Heart right ventricle (tissue), 16 donors: ENCODE measurements around the gene ZSCAN22. TPM values are rescaled to one million over a fixed set of nuclear protein-coding genes. Genes with fewer than 3 reads are reported as not detected.

Experiments used
- ATAC-seq, 8 donors: fragments of 200-7000 bp; cut with Tn5 transposase; one replicate each; pipeline ENCODE4 v1.9.1; 2020; ENCODE audit warnings: mild to moderate bottlenecking in 8 of 8, moderate library complexity in 8 of 8, moderate number of reproducible peaks in 1 of 8
- DNase-seq, 2 donors: peaks; one replicate each; pipeline ENCODE4 v3.0.0-alpha.2; 2020
- H3K27ac ChIP-seq, 10 donors: fragments of 200-600 bp; sonication (generic) in 2 of 10; one replicate each; pipeline versions ENCODE4 v1.5.0 to v1.8.0; 2020 to 2022; ENCODE audit warnings: mild to moderate bottlenecking in 3 of 10
- H3K27me3 ChIP-seq, 7 donors: fragments of 200-600 bp; one replicate each; pipeline ENCODE4 v1.8.0; 2021 to 2022; ENCODE audit warnings: mild to moderate bottlenecking in 2 of 7
- H3K36me3 ChIP-seq, 9 donors: fragments of 200-600 bp; sonication (generic) in 1 of 9; one replicate each; pipeline versions ENCODE4 v1.5.0 to v1.8.0; 2020 to 2022; ENCODE audit warnings: mild to moderate bottlenecking in 2 of 9
- H3K4me1 ChIP-seq, 9 donors: fragments of 200-600 bp; sonication (generic) in 1 of 9; one replicate each; pipeline versions ENCODE4 v1.5.0 to v1.8.0; 2020 to 2022; ENCODE audit warnings: mild to moderate bottlenecking in 4 of 9
- H3K4me3 ChIP-seq, 10 donors: fragments of 200-600 bp; sonication (generic) in 2 of 10; one replicate each; pipeline versions ENCODE4 v1.5.0 to v1.8.0; 2020 to 2022; ENCODE audit warnings: mild to moderate bottlenecking in 7 of 10, moderate library complexity in 2 of 10
- H3K9me3 ChIP-seq, 11 donors: fragments of 200-600 bp in 10 of 11; sonication (generic) in 2 of 11; one replicate each; pipeline versions ENCODE4 v1.5.0 to v1.8.0; 2013 to 2022; ENCODE audit warnings: mild to moderate bottlenecking in 2 of 11, control low read depth in 1 of 11, moderate library complexity in 1 of 11
- WGBS, 2 donors: extraction: QIAGEN DNeasy Blood & Tissue Kit; methylation state at CpG; one replicate each; pipeline ENCODE4 v1.1.7; 2013; ENCODE audit warnings: inconsistent platforms in 1 of 2; 5-methylcytosine and 5-hydroxymethylcytosine counted together
- intact Hi-C, 10 donors: fragments of 100-400 bp; cut with DNase I; formaldehyde crosslinking; loops; one replicate each; pipeline versions ENCODE4 v1.11.1 to v1.14.2; 2022
- polyA plus RNA-seq, 2 donors: library from polyadenylated mRNA; stranded (reverse); fragments of 200-250 nt; gene quantifications; one replicate each; pipeline ENCODE4 v1.2.3, GENCODE V29; 2013
- total RNA-seq, 10 donors: library from RNA; stranded (reverse); fragmentation: NEBNext Ultra II Directional in 3 of 10; extraction: Animal tissue kit (Norgen Biotek cat#: 25700) in 3 of 10; gene quantifications; one replicate each; pipeline versions ENCODE4 v1.2.1 to v1.2.4, GENCODE V29; 2021 to 2023
- TF ChIP-seq, protein P1 (sequence below), 9 donors: fragments of 200-600 bp; sonication (generic) in 2 of 9; IDR thresholded peaks; one replicate each; pipeline versions ENCODE4 v1.5.0 to v1.8.0; 2021 to 2022; ENCODE audit warnings: antibody characterized with exemption in 9 of 9, mild to moderate bottlenecking in 5 of 9, moderate library complexity in 1 of 9
- donor health status: Arrhythmogenic right ventricular cardiomyopathy.
- donor health status: ischemic (EF 13 %, LVEDD 7.1; RV severe dilation, severe dysfunction).
- donor health status: healthy with polysubstance abuse.
- donor health status: DM: no; HTN: yes; CAD: no.
- donor health status: DM: no; HTN: no; CAD: no.
- donor health status: ischemic (EF 25% LVEDD 6.9; RV normal size, moderate dysfunction).
- donor health status: ischemic (EF 25% LVEDD 5.7; RV mildly dilated, moderate dysfunction).
- donor health status: healthy.
- donor health status: DM: yes; HTN: yes; CAD: no.
- donor health status: Ischemic cardiomyopathy.
- donor health status: ischemic (EF 35%, LVEDD 5.7; RV mildly dilated, moderate dysfunction).
- donor health status: nonischemic (EF 11% LVEDD 7.7; RV severe dilation, severe dysfunction).
- donor health status: DM: yes; HTN: yes; CAD: no.
- donor health status: PGD.
- donor health status: ischemic (EF 29% LVEDD 5.4; RV normal size, mild dysfunction).
- donor health status: nonischemic (EF 23%, LVEDD 6.1; RV moderate dilation, normal function).

Gene ZSCAN22
- total and polyA plus RNA-seq, 12 donors, result 0.80 to 2.1 (median 1.4) TPM

DNA sequence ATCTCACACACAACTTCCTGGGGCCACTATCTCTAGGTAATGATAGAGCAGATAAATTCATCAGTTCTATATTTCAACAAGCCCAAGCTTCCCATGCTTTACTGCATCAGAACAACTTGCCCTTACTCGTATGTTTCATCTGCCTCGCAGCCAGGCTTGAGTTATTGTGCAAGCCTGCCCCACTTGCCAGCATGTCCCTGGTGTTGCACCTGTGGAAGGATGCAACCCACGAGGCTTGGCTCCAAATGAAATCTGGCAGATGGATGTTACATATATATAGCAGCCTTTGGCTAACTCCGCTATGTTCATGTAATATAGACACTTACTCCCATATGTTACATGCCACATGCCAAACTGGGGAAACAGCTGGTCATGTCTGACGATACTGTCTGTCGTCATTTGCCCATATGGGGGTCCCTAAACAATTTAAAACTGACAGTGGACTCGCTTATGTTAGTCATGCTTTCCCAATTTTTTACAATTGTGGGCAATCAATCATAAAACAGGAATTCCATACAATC lies 15.4 kb upstream of the ZSCAN22 start:
- ATAC-seq, result no peak
- intact Hi-C loops, result loop anchor here in 1 of 10 donors (10.0 kb wide), 1 partner anchor 127 kb away; the partner anchor contains the start of gene ZNF274
- Histone ChIP-seq H3K36me3 (peaks cover 0 to 92% (median 53%) of the 10 kb centered on the region in 9 donors), H3K4me3 (no peak overlapping the region), H3K27me3 (no peaks in the 10 kb centered on the region), H3K4me1 (peaks cover 0 to 20% (median 7%) of the 10 kb centered on the region in 9 donors), H3K9me3 (peaks cover 0 to 7% (median 0%) of the 10 kb centered on the region in 11 donors), H3K27ac (no peak overlapping the region)
- TF ChIP-seq, protein P1, sequence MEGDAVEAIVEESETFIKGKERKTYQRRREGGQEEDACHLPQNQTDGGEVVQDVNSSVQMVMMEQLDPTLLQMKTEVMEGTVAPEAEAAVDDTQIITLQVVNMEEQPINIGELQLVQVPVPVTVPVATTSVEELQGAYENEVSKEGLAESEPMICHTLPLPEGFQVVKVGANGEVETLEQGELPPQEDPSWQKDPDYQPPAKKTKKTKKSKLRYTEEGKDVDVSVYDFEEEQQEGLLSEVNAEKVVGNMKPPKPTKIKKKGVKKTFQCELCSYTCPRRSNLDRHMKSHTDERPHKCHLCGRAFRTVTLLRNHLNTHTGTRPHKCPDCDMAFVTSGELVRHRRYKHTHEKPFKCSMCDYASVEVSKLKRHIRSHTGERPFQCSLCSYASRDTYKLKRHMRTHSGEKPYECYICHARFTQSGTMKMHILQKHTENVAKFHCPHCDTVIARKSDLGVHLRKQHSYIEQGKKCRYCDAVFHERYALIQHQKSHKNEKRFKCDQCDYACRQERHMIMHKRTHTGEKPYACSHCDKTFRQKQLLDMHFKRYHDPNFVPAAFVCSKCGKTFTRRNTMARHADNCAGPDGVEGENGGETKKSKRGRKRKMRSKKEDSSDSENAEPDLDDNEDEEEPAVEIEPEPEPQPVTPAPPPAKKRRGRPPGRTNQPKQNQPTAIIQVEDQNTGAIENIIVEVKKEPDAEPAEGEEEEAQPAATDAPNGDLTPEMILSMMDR (IDR thresholded peaks at IDR 0.05), result no peak
- 90 to 91% methylated on average over 7 of the region's 7 CpGs for WGBS, 2 donors
- no peak for DNase-seq

DNA sequence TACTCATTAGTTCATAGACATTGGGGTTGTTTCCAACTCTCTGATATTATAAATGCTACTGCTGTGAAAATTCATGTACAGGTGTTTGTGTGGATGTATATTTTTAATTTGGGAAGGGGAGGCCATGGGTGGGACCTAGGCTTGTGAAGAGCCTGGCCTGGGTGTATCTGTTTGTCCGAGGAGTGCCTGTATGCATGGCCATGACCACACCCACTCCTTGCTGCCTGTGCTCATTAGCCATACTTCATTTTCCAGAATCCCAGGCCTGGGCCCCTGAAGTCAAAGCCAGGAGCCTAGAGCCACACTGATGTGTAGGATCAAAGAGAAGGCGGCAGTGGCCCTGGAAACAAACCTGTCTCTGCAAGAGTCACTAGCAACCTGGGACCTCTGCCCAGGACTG lies 11.2 kb upstream of the ZSCAN22 start:
- intact Hi-C loops, result loop anchor here in 1 of 10 donors (10.0 kb wide), 1 partner anchor 131 kb away; the partner anchor contains the start of gene ZNF274
- Histone ChIP-seq H3K9me3 (no peaks in the 10 kb centered on the region), H3K4me3 (no peak overlapping the region), H3K27me3 (no peaks in the 10 kb centered on the region), H3K27ac (no peak overlapping the region), H3K36me3 (peaks cover 0 to 69% (median 37%) of the 10 kb centered on the region in 9 donors), H3K4me1 (peaks cover 0 to 6% (median 0%) of the 10 kb centered on the region in 9 donors)
- TF ChIP-seq, protein P1 (IDR thresholded peaks at IDR 0.05), result no peak
- 94 to 100% methylated on average over 2 of the region's 2 CpGs for WGBS, 2 donors
- DNase-seq (no peak), ATAC-seq (no peak)

DNA sequence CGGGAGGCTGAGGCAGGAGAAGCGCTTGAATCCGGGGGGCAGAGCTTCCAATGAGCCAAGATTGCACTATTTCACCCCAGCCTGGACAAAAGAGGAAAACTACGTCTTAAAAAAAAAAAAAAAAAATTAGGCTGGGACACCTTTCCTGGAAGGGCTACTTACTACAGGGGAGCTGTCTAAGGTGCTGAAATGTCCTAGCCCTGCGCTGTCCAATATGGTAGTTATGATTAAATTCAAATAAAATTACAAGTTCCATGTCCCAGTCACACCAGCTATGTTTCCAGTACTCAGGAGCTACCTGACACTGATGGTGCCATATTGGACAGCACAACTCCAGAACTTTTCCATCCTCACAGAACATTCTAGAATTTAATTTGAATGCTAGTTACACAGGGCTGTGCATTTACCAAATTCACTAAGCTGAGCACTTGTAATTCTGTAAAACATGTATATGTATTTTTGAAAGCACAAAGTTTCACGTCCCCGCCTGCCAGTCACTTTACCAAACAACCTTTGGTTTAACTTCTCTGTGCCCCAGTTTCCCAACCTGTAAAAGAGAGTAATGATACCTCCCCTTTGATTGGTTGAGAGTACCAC lies 9.2 kb upstream of the ZSCAN22 start:
- intact Hi-C loops, result loop anchor here in 1 of 10 donors (10.0 kb wide), 1 partner anchor 133 kb away; the partner anchor contains the start of gene ZNF274
- Histone ChIP-seq H3K36me3 (peaks cover 0 to 65% (median 28%) of the 10 kb centered on the region in 9 donors), H3K9me3 (no peaks in the 10 kb centered on the region), H3K4me3 (no peak overlapping the region), H3K27me3 (no peaks in the 10 kb centered on the region), H3K27ac (no peak overlapping the region), H3K4me1 (no peaks in the 10 kb centered on the region)
- ATAC-seq (peak in 1 of 8 donors; percentile 31), DNase-seq (no peak)
- TF ChIP-seq, protein P1 (IDR thresholded peaks at IDR 0.05), result no peak
- WGBS, 2 donors, result 56% methylated on average over 7 of the region's 7 CpGs

DNA sequence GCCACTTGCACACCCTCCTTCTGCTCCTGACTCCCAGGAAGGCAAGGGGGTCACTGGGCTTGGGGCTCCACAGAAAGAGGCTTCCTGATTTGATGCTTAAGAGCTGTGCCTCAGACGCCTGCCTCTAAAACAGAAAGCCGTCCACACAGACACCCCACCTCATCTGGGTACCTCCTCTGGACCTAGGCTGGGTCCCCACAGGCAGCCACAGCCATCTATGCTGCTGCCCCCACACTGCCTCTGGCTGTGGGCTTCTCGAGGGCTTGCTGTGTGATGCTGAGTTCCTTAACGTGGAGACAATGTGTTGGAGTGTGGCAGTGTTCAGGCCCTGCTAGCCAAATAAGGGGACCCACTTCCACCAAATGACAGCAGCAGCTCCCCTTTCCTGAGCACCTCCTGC lies 8.5 kb upstream of the ZSCAN22 start:
- TF ChIP-seq, protein P1 (IDR thresholded peaks at IDR 0.05), result no peak
- WGBS, 2 donors, result 82 to 84% methylated on average over 4 of the region's 4 CpGs
- Histone ChIP-seq H3K4me1 (no peaks in the 10 kb centered on the region), H3K36me3 (peaks cover 0 to 57% (median 21%) of the 10 kb centered on the region in 9 donors), H3K27ac (no peak overlapping the region), H3K27me3 (no peaks in the 10 kb centered on the region), H3K4me3 (no peak overlapping the region), H3K9me3 (no peaks in the 10 kb centered on the region)
- no peak for ATAC-seq
- no peak for DNase-seq
- intact Hi-C loops, result loop anchor here in 1 of 10 donors (10.0 kb wide), 1 partner anchor 133 kb away; the partner anchor contains the start of gene ZNF274
